HAP-1 (cell line): Measurements from ENCODE around the gene S100A7A.

Experiments used
- DNase-seq, 2 experiments: peaks; one replicate each; pipeline ENCODE4 v3.0.0-alpha.2; 2016 to 2020; ENCODE audit warnings: low spot score in 2 of 2
- H3K27me3 ChIP-seq: fragments of 250-450 bp; sonication (Bioruptor Pico); 2 replicates; pipeline ENCODE4 v1.5.1; 2020; ENCODE audit warnings: low read depth, mild to moderate bottlenecking, moderate library complexity
- H3K36me3 ChIP-seq: fragments of 250-450 bp; sonication (Bioruptor Pico); replicated peaks from 2 replicates; pipeline ENCODE4 v1.5.1; 2020; ENCODE audit warnings: mild to moderate bottlenecking
- H3K4me1 ChIP-seq: fragments of 250-450 bp; sonication (Bioruptor Pico); 2 replicates; pipeline ENCODE4 v1.5.1; 2020; ENCODE audit warnings: mild to moderate bottlenecking
- H3K4me3 ChIP-seq: fragments of 250-450 bp; sonication (Bioruptor Pico); 2 replicates; pipeline ENCODE4 v1.5.1; 2020; ENCODE audit warnings: mild to moderate bottlenecking, moderate library complexity
- H3K9me3 ChIP-seq: fragments of 250-450 bp; sonication (Bioruptor Pico); 2 replicates; pipeline ENCODE4 v1.5.1; 2020; ENCODE audit warnings: mild to moderate bottlenecking, moderate library complexity
- in situ Hi-C: fragments of 300-500 bp; cut with MboI; formaldehyde crosslinking; loops from 3 replicates; pipeline ENCODE4 v1.14.3; 2020; ENCODE audit warnings: low sequenced_read_pairs, inconsistent platforms, mixed read lengths

Gene S100A7A

DNA sequence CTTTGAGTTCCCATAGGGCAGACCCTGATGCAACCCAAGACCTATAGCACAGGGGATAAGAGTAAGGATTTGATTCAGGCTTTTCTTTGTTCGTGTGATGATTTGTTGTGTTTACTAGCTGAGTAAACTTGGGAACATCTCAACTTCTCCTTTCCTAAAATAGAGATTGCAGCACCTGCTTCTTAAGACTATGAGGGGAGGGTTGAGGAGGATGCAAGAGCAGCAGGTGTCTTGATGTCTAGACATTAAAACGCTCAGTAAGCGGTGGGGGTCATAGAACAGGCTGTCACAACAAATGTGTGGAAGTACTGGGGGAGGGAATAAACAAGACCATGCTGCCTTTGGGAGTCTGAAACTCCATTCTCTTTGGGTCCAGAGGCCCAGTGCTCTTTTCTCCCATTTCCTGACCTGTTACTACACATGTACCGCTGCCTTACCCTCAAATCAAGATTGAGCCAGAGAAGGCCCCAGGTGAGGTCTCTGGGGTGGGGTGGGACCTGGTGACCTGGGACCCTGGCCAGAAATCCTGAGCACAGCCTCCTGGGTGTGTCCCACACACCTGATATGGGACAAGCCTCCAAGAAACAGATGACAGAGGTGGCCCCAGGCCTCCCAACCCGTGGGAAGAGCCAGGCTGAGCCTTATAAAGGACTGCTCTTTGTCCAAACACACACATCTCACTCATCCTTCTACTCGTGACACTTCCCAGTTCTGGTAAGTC, at the start of gene S100A7A:
Gene S100A7A (plus strand): TSS at position 671 of the 721 bp plus-strand sequence. CDS start 1,563 bp downstream, outside the sequence.
- no peak for DNase-seq
- Histone ChIP-seq H3K36me3 (no peaks in the 10 kb centered on the region), H3K27me3 (no peaks in the 10 kb centered on the region), H3K9me3 (no peaks in the 10 kb centered on the region), H3K4me1 (no peaks in the 10 kb centered on the region), H3K4me3 (no peak within 1 kb of the TSS)
- in situ Hi-C loops, result no loop called here

GRCh38 chr1:153367090-153367489, 49.2 kb upstream of the S100A7A start:
- no peaks in the 10 kb centered on the region for H3K4me1 ChIP-seq
- DNase-seq, result no peak
- in situ Hi-C loops, result loop anchor here (25.0 kb wide), 1 partner anchor 395 kb away; no protein-coding TSS in a partner anchor
- no peaks in the 10 kb centered on the region for H3K36me3 ChIP-seq
- no peak overlapping the region for H3K4me3 ChIP-seq
- no peaks in the 10 kb centered on the region for H3K27me3 ChIP-seq
- no peaks in the 10 kb centered on the region for H3K9me3 ChIP-seq

- no peaks in the 10 kb centered on the region for H3K4me1 ChIP-seq
- H3K27me3 ChIP-seq, result no peaks in the 10 kb centered on the region
Measured at GRCh38 chr1:153368495-153368894, 47.8 kb upstream of the S100A7A start.

GRCh38 chr1:153370146-153370545, 46.2 kb upstream of the S100A7A start:
- H3K36me3 ChIP-seq, result no peaks in the 10 kb centered on the region
- in situ Hi-C loops, result loop anchor here (25.0 kb wide), 1 partner anchor 392 kb away; no protein-coding TSS in a partner anchor
- no peaks in the 10 kb centered on the region for H3K4me1 ChIP-seq
- DNase-seq, result no peak
- H3K4me3 ChIP-seq, result no peak overlapping the region
- no peaks in the 10 kb centered on the region for H3K27me3 ChIP-seq
- H3K9me3 ChIP-seq, result no peaks in the 10 kb centered on the region

More at GRCh38 chr1:153368495-153368894, 47.8 kb upstream of the S100A7A start:
- no peaks in the 10 kb centered on the region for H3K9me3 ChIP-seq
- no peak for DNase-seq
- in situ Hi-C loops, result loop anchor here (25.0 kb wide), 1 partner anchor 394 kb away; no protein-coding TSS in a partner anchor
- no peak overlapping the region for H3K4me3 ChIP-seq
- no peaks in the 10 kb centered on the region for H3K36me3 ChIP-seq

DNA sequence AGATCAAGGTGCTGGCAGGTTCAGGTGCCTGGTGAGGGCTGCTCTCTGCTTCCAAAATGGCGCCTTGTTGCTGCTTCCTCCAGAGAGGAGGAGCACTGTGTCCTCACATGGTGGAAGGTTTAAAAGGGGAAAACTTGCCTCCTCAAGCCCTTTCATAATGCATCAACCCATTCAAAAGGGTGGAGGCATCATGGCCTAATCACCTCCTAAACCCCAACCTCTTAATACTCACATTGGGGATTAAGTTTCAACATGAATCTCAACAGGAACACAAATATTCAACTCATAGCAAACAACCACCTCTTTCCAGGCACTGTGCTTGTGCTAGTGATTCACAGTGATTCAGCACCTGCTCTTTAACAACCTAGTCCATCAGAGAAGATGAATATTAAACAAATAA, 45.1 kb upstream of the S100A7A start:
- Histone ChIP-seq H3K9me3 (no peaks in the 10 kb centered on the region), H3K27me3 (0 out of 2 replicates have a peak, but pooled peaks cover 3% of the 10 kb centered on the region), H3K4me3 (no peak overlapping the region), H3K4me1 (no peaks in the 10 kb centered on the region), H3K36me3 (no peaks in the 10 kb centered on the region)
- DNase-seq, result no peak
- in situ Hi-C loops, result loop anchor here (25.0 kb wide), 1 partner anchor 391 kb away; no protein-coding TSS in a partner anchor

DNA sequence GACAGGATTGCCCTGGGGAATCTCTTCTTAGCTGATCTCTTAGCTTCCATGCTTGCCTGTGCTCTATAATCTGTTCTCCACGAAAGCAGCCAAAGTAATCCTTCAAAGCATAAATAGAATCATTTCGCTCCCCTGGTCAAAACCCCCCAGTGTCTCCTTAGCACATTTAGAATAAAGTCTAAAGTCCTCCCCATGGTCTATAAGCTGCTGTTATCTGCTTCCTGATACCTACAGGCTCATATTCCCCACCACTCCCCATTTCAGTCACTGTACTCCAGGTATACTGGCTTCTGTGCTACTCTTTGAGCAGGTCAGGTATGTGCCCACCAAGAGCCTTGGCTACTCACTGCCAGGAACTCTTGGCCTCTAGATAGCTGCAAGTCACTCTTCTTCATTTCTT, 43.7 kb upstream of the S100A7A start:
- Histone ChIP-seq H3K36me3 (no peaks in the 10 kb centered on the region), H3K4me1 (no peaks in the 10 kb centered on the region), H3K27me3 (peaks cover 7% of the 10 kb centered on the region; the same call in 1 of the 2 replicates), H3K4me3 (no peak overlapping the region), H3K9me3 (no peaks in the 10 kb centered on the region)
- in situ Hi-C loops, result loop anchor here (25.0 kb wide), 1 partner anchor 390 kb away; no protein-coding TSS in a partner anchor
- DNase-seq, result no peak

GRCh38 chr1:153374071-153374470, 42.2 kb upstream of the S100A7A start:
- H3K27me3 ChIP-seq, result peaks cover 7% of the 10 kb centered on the region; the same call in 1 of the 2 replicates
- H3K4me1 ChIP-seq, result no peaks in the 10 kb centered on the region
- DNase-seq, result no peak
- H3K4me3 ChIP-seq, result no peak overlapping the region
- H3K9me3 ChIP-seq, result no peaks in the 10 kb centered on the region
- in situ Hi-C loops, result loop anchor here (25.0 kb wide), 1 partner anchor 388 kb away; no protein-coding TSS in a partner anchor
- H3K36me3 ChIP-seq, result no peaks in the 10 kb centered on the region

DNA sequence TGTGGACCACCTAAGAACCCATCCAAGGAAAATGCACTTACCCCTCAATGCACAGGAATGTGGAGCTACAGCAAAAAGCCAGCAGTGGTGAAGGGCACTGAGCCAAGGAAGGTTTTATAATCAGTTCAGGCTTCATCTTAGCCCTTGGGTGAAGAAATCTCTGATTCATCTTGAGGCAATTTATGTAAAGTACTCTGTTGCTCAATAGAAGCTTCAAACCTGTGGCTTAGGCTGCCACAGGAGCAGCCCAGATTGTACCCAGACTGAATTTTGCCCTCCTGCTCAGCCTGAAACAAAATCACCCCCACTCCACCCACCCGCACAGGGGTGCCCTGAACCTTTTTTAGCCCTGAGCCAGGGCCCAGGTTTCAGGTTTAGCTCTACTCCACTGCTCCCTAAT, 40.8 kb upstream of the S100A7A start, which contains the start of gene S100A12:
Gene S100A12 (minus strand): TSS at position 111 of the 400 bp plus-strand sequence. CDS start 1,029 bp downstream, outside the sequence.
- H3K9me3 ChIP-seq, result no peaks in the 10 kb centered on the region
- H3K27me3 ChIP-seq, result peaks cover 7% of the 10 kb centered on the region; the same call in 1 of the 2 replicates
- H3K36me3 ChIP-seq, result no peaks in the 10 kb centered on the region
- in situ Hi-C loops, result no loop called here
- no peak for DNase-seq
- no peak within 1 kb of the TSS for H3K4me3 ChIP-seq
- no peaks in the 10 kb centered on the region for H3K4me1 ChIP-seq

GRCh38 chr1:153379591-153379990, 36.7 kb upstream of the S100A7A start:
- Histone ChIP-seq H3K4me3 (no peak overlapping the region), H3K36me3 (no peaks in the 10 kb centered on the region), H3K4me1 (no peaks in the 10 kb centered on the region), H3K9me3 (no peaks in the 10 kb centered on the region), H3K27me3 (peaks cover 7% of the 10 kb centered on the region; the same call in 1 of the 2 replicates)
- in situ Hi-C loops, result no loop called here
- no peak for DNase-seq

DNA sequence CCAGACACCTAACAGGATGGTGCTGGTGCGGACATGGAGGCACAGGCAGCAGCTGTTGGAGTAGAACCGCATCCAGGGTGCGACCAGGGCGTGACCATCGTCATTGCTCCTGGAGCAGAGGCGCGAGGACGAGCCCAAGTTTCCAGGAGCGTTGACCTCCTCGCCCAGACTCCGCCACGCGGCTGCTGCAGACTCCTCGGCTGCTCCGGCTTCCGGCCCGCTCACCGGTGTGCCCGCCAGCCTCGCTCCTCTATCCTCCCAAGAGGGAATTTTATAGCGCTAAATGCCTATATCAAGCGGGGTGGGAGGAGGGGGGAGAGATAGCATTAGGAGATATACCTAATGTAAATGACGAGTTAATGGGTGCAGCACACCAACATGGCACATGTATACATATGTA, 35.6 kb upstream of the S100A7A start:
- in situ Hi-C loops, result no loop called here
- DNase-seq, result no peak
- no peaks in the 10 kb centered on the region for H3K4me1 ChIP-seq

DNA sequence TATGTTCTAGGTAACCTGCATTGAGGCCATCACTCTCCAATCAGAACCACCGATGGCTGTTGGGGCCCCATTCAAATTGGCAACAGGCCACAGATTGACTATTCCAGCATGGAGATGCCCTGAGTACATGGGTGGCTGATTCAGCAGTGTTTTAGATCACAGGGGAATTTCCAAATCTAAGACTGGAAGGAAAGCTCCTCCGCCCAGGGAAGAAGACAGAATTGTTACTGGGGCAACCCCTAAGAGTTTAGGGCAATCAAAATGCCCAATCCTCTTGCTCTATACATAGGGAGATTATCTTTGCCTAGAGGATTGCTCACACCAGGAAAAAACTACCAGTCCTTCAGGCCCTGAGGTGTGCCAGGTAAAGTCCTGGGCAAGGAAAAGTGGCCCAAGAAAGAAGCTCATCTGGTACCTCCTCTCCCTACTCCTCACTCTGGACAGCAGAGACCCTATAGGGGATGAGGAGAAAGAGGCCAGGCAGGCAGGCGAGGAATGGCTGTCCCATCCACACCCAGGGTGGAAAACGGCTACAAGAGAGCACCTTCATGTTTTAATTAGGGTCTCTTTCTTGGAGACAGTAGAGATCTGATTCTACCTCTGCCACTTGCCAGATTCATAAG, 31.3 kb upstream of the S100A7A start:
- Histone ChIP-seq H3K27me3 (no peaks in the 10 kb centered on the region), H3K36me3 (no peaks in the 10 kb centered on the region), H3K9me3 (no peaks in the 10 kb centered on the region), H3K4me1 (no peaks in the 10 kb centered on the region), H3K4me3 (no peak overlapping the region)
- in situ Hi-C loops, result no loop called here
- DNase-seq, result no peak

More for the DNA sequence above, 35.6 kb upstream of the S100A7A start:
- H3K27me3 ChIP-seq, result peaks cover 7% of the 10 kb centered on the region; the same call in 1 of the 2 replicates
- H3K9me3 ChIP-seq, result no peaks in the 10 kb centered on the region
- no peak overlapping the region for H3K4me3 ChIP-seq
- H3K36me3 ChIP-seq, result no peaks in the 10 kb centered on the region

DNA sequence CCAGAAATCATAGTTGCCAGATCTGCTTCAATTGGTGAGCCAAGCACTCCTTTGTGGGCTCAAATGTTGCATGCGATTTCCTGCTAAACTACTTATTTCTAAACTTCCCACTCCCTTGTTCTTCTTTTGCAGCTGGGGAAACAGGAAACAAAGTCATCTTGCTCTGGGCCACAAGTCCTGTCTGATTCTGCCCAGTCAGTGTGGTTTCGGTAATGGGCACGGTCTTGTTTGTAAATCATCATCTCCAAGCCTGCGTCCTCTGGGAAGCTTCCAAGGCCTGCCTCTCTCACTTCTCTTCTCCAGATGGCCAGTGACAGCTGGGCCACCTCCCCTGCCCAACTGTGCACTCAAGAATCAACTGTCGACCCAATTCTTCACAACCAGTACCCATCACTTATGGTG, 29.8 kb upstream of the S100A7A start:
- H3K36me3 ChIP-seq, result no peaks in the 10 kb centered on the region
- H3K4me3 ChIP-seq, result no peak overlapping the region
- no peak for DNase-seq
- no peaks in the 10 kb centered on the region for H3K27me3 ChIP-seq
- H3K9me3 ChIP-seq, result no peaks in the 10 kb centered on the region
- in situ Hi-C loops, result no loop called here
- no peaks in the 10 kb centered on the region for H3K4me1 ChIP-seq

DNA sequence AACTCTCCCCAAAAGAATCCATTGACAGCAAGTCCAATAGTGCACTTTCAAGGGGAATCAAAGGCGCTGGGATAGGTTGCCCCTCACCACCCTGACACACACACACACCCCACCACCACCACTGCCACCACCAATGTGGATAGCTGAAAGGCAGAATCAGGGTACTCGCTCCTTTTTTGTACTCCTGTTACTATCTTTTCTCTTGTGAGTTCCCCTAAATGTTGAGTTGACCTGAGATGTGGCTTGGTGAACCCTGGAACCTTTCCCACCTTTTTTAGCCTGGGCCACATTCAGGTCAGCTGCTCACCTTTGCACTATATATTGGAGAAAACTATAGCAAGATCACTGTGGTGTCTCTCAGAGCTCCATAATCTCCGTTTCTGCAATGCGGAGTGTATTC, 29.3 kb upstream of the S100A7A start:
- no peaks in the 10 kb centered on the region for H3K4me1 ChIP-seq
- in situ Hi-C loops, result no loop called here
- H3K27me3 ChIP-seq, result no peaks in the 10 kb centered on the region
- no peak overlapping the region for H3K4me3 ChIP-seq
- no peaks in the 10 kb centered on the region for H3K9me3 ChIP-seq
- no peak for DNase-seq
- no peaks in the 10 kb centered on the region for H3K36me3 ChIP-seq

DNA sequence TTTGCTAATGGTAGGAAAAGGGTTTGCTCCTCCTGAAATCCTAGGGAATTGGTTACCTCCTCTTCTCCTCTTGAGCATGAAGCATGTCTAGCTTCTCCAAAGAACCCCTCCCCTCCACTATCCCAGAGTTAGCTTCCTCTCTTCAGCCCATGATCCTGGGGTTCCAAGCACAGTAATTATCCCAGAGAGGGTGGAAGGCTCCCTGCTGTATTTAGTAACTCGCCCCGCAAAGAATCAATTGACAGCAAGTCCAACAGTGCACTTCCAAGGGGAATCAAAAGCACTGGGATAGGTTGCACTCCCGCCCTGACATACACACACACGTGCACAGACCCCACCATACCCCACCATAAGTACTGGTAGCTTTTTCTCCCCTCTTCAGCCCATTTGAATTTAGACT, 28.5 kb upstream of the S100A7A start:
- H3K27me3 ChIP-seq, result no peaks in the 10 kb centered on the region
- in situ Hi-C loops, result no loop called here
- H3K9me3 ChIP-seq, result no peaks in the 10 kb centered on the region
- H3K4me3 ChIP-seq, result no peak overlapping the region
- H3K36me3 ChIP-seq, result no peaks in the 10 kb centered on the region
- no peak for DNase-seq
- H3K4me1 ChIP-seq, result no peaks in the 10 kb centered on the region
